Stimulated activated CD4-positive, alpha-beta T cell treated with anti-CD3 and anti-CD28 coated beads, Interleukin-12 subunit alpha, Interleukin-12 subunit beta, amount 100 ng/mL, for 48 hours (primary cell): ENCODE measurements around the gene GRIFIN.

ENCODE experiments used
- DNase-seq, 3 donors: peaks; one replicate each; pipeline ENCODE4 v3.0.0-alpha.2; 2020; ENCODE audit warnings: low read depth in 2 of 3, low spot score in 1 of 3

GRIFIN gene

DNA sequence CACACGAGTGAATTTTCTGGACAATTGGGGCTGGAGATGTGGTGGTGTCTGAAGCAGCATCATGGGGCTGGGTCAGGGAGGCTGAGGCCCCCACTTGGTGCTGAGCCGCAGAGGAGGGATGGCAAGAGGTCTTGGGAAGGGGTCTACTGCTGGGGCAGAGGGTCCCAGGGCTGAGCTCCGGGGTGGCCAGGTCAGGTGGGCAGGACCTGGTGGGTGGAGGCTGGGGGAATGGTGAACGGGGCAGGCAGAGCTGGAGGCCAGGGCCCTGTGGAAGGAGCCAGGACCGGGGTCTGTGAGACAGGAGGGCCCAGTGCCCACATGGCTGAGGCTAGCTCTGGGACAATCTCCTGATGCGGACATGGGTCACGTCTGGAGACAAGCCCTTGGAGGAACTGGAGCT, 23.0 kb upstream of the GRIFIN start:
- no peak for DNase-seq

GRCh38 chr7:2498708-2499107, 22.5 kb upstream of the GRIFIN start:
- DNase-seq: no peak

GRCh38 chr7:2497500-2498336, 21.5 kb upstream of the GRIFIN start:
- no peak for DNase-seq

DNA sequence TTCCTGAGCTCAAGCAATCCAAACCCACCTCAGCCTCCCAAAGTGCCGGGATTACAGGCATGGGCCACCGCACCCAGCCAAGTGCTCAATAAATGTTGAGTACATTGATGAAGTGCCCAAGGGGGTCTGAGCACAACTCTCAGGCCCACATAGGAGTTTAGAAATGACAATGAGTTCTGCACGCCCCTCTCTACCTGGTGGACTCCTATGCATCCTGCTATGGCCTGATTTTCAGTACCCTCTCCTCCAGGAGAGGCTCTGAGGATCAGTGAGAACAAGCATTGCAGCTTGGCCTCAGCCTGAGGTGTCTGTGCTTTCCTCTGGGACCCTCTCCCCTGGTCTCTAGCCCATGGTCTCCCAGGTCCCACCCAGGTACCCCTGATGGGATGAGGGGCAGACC, 20.9 kb upstream of the GRIFIN start:
- no peak for DNase-seq

- DNase-seq: no peak
Observed at GRCh38 chr7:2496375-2496774, 20.2 kb upstream of the GRIFIN start.

GRCh38 chr7:2495418-2496299, 19.5 kb upstream of the GRIFIN start:
- DNase-seq: no peak

GRCh38 chr7:2494191-2495130, 18.3 kb upstream of the GRIFIN start:
- DNase-seq: no peak

GRCh38 chr7:2493205-2494164, 17.3 kb upstream of the GRIFIN start:
- DNase-seq: no peak

GRCh38 chr7:2492038-2492437, 15.8 kb upstream of the GRIFIN start:
- no peak for DNase-seq

- no peak for DNase-seq
Observed at GRCh38 chr7:2490181-2490651, 14.0 kb upstream of the GRIFIN start.

DNA sequence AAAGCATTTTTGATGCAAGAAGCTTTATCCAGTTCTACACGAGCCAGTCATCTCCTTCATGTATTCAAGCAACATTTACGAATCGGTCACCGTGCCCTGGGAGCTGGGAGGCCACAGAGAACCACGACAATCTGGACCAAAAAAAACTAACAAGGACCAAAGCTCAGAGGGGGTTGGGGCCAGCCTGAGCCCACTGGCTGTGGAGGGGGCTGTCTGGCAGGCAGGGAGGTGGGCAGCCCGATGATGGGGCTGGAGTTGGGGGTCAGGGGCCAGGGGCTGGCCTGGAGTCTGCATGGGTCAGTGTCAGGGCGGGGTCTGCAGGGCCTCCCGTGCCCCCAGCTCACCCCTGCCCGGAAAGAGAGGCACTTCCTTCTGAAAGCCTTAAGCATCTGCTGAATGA, 12.5 kb upstream of the GRIFIN start:
- DNase-seq: no peak

DNA sequence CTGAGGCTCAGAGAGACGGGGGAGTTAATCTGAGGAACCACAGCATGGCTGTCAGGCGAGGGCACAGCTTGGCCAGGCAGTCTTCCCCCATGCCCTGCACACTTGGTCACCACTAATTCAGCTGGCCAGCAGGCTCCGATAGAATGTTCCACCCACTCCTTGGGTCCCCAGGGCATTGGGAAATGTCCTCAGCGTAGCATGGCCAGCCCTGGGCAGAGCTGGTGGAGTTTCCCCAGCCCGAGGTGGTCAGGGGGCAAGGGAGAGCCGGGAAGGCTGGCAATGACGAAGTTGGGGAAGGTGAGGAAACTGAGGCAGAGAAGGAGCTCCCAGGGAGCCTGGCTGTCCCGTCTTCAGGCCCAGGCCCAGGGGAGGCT, 12.1 kb upstream of the GRIFIN start:
- DNase-seq: no peak

DNA sequence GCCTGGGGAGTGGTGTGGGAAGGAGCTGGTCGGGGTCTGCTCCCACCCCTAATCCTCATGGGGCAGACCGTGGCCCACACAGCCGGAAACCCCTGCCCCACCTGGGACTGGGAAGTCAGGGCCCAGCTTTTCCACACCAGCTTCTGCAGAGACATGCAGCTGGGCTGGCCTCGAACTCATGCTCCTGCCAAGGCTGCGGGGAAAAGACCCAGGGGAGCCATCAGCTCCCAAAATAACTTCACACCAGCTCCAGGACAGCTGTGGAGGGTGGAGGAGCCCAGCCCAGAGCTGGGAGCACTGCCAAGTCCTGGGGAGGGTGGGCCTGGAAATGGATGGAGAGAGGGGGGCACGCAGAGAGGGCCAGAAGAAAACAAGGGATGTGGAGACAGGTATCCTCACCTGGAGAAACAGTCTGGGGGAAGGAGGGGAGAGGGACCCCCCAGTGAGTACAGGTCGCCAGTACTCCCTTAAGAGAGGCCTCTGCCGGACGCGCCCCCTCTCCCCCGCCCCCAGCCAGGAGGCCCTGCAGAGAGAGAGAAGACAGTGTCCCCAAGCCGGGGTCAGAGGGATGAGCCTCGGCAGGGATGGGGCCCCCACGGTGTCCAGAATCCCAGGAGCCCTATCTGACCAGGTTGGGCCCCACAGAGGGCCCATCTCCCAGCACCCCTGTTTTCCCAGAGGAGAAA, 11.5 kb upstream of the GRIFIN start:
- no peak for DNase-seq

DNA sequence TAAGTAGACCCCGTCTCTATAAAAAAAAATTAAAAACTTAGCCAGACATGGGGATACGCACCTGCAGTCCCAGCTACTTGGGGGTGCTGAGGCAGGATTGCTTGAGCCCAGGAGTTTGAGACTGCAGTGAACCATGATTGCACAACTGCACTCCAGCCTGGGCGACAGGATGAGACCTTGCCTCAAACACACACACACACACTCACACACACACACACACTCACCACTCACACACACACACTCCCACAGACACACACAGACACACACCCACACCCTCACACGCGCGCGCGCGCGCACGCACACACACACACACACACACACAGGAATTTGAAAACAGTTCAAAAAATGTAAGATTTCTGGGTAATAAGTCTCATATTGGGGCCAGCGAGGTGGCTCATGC, 8.7 kb upstream of the GRIFIN start:
- DNase-seq: no peak

- DNase-seq: no peak
Observed at GRCh38 chr7:2483494-2483893, 7.3 kb upstream of the GRIFIN start.

DNA sequence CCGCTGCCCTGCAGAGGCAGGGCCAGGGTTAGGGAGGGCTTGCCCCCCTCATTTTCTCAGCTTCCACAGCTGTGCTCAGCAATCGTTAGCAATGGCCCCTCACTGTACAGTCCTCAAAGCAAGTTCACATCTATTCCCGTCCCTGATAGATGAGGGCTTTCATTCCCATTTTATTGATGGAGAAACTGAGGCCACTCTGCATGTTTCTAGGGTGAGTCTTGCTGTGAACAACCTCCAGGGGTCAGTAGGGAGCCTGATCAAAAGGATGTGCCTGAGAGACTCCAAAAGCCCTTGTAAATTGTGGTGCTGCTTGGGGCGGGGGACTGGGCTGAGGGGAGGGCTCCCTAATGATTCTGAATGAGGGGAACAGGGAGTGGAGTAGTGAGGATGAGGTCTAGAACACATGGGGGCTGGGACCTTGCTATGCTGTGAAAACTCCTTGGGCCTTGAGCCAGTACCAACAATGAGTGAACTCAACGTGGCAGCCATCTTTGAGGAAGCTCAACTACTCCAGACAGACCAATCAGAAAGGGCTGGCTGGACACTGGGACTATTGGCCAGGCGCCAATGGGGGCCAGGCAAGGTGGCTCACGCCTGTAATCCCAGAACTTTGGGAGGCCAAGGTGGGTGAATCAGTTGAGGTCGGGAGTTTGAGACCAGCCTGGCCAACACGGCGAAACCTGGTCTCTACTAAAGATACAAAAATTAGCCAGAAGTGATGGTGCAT, 6.7 kb upstream of the GRIFIN start:
- DNase-seq: no peak

GRCh38 chr7:2481195-2481594, 5.0 kb upstream of the GRIFIN start:
- no peak for DNase-seq

- no peak for DNase-seq
Observed at GRCh38 chr7:2480070-2480408, 3.8 kb upstream of the GRIFIN start.
